Measurements from ENCODE around the gene SRP68. TPM values are rescaled to one million over a fixed set of nuclear protein-coding genes. Genes with fewer than 3 reads are reported as not detected.
"Not testable (repeated sequence)": the region's sequence is repeated elsewhere in the genome, so short reads cannot be mapped to it uniquely, and the experiment has no call there.

Gene SRP68
- total and polyA plus RNA-seq, 5 experiments from 2014 or later: 53.3 to 80.5 (median 79.1) TPM

- Mint-ChIP-seq H3K4me3 (no peak overlapping the region), H3K36me3 (peaks cover 0 to 22% (median 7%) of the 10 kb centered on the region in 3 donors), H3K27me3 (peaks cover 1 to 14% (median 10%) of the 10 kb centered on the region in 5 donors), H3K4me1 (peaks cover 17 to 47% (median 39%) of the 10 kb centered on the region in 4 donors), H3K9me3 (peaks cover 0 to 2% (median 0%) of the 10 kb centered on the region in 9 donors), H3K27ac (peak overlapping the region; percentile 21 to 87 (median 68))
- no peak for ATAC-seq
- no peak for DNase-seq
- POLR2A ChIA-PET: interaction anchor here (1.0 to 3.2 kb wide), 10 partner anchors 11 to 199 kb away, joined by 3 to 15 read pairs (median 4); partner anchors contain the start of gene EXOC7
These were observed 8.5 kb upstream of the SRP68 start for GRCh38 chr17:76080768-76081287.

- DNase-seq: no peak
- ATAC-seq: peak; percentile 17 to 24
- Mint-ChIP-seq H3K27me3 (peaks cover 4 to 20% (median 13%) of the 10 kb centered on the region in 5 donors), H3K9me3 (peaks cover 0 to 2% (median 0%) of the 10 kb centered on the region in 9 donors), H3K4me1 (peaks cover 19 to 53% (median 46%) of the 10 kb centered on the region in 4 donors), H3K36me3 (peaks cover 0 to 16% (median 7%) of the 10 kb centered on the region in 3 donors), H3K27ac (peak overlapping the region; percentile 27 to 87 (median 68)), H3K4me3 (peak overlapping the region in 2 of 10 donors; percentile 19 to 40)
- POLR2A ChIA-PET: interaction anchor here (0.6 to 3.2 kb wide), 14 partner anchors 11 to 1262 kb away, joined by 3 to 15 read pairs (median 4); partner anchors contain the start of gene EXOC7
These were observed 7.8 kb upstream of the SRP68 start for GRCh38 chr17:76079956-76080767.

- peak overlapping the region in 4 of 10 donors; percentile 7 to 40 (median 16) for H3K4me3 Mint-ChIP-seq
- H3K4me1 Mint-ChIP-seq: peaks cover 23 to 58% (median 51%) of the 10 kb centered on the region in 4 donors
- POLR2A ChIA-PET: interaction anchor here (0.6 to 3.2 kb wide), 11 partner anchors 12 to 1262 kb away, joined by 3 to 15 read pairs (median 4); partner anchors contain the start of gene EXOC7
- no peak for DNase-seq
- H3K27me3 Mint-ChIP-seq: peaks cover 8 to 26% (median 17%) of the 10 kb centered on the region in 5 donors
- ATAC-seq: no peak
- peak overlapping the region in 5 of 10 donors; percentile 52 to 71 (median 57) for H3K27ac Mint-ChIP-seq
- H3K36me3 Mint-ChIP-seq: peaks cover 0 to 13% (median 3%) of the 10 kb centered on the region in 3 donors
- H3K9me3 Mint-ChIP-seq: peaks cover 0 to 3% (median 0%) of the 10 kb centered on the region in 9 donors
These were observed 7.2 kb upstream of the SRP68 start for GRCh38 chr17:76079535-76079955.

- H3K27ac Mint-ChIP-seq: peak within 1 kb of the TSS in 9 of 10 donors; percentile 57 to 84 (median 71)
- peaks cover 23 to 59% (median 51%) of the 10 kb centered on the region in 4 donors for H3K4me1 Mint-ChIP-seq
- POLR2A ChIA-PET: interaction anchor here (0.6 to 3.2 kb wide), 10 partner anchors 13 to 1263 kb away, joined by 3 to 15 read pairs (median 6); partner anchors contain the start of gene EXOC7
- peaks cover 0 to 3% (median 0%) of the 10 kb centered on the region in 9 donors for H3K9me3 Mint-ChIP-seq
- ATAC-seq (no peak), DNase-seq (no peak)
- H3K4me3 Mint-ChIP-seq: peak within 1 kb of the TSS in 8 of 10 donors; percentile 7 to 64 (median 27)
- H3K27me3 Mint-ChIP-seq: peaks cover 8 to 28% (median 17%) of the 10 kb centered on the region in 5 donors
- peaks cover 0 to 8% (median 0%) of the 10 kb centered on the region in 3 donors for H3K36me3 Mint-ChIP-seq
These were observed 6.7 kb upstream of the SRP68 start, which contains the start of gene ZACN for GRCh38 chr17:76078860-76079534. ZACN (plus strand) TSS chr17:76079182; CDS start chr17:76079265, 83 bp downstream.

GRCh38 chr17:76078370-76078769, 6.1 kb upstream of the SRP68 start:
- H3K27me3 Mint-ChIP-seq: peaks cover 10 to 32% (median 20%) of the 10 kb centered on the region in 5 donors
- POLR2A ChIA-PET: interaction anchor here (0.6 to 3.2 kb wide), 7 partner anchors 11 to 193 kb away, joined by 3 to 15 read pairs (median 4); partner anchors contain the start of gene EXOC7
- H3K27ac Mint-ChIP-seq: peak overlapping the region in 7 of 10 donors; percentile 37 to 81 (median 65)
- H3K4me3 Mint-ChIP-seq: peak overlapping the region in 6 of 10 donors; percentile 15 to 64 (median 35)
- ATAC-seq, DNase-seq, H3K36me3 Mint-ChIP-seq, H3K9me3 Mint-ChIP-seq: not testable (repeated sequence)
- peaks cover 23 to 61% (median 52%) of the 10 kb centered on the region in 4 donors for H3K4me1 Mint-ChIP-seq

- Mint-ChIP-seq H3K9me3 (peaks cover 0 to 3% (median 0%) of the 10 kb centered on the region in 9 donors), H3K4me3 (peak overlapping the region in 8 of 10 donors; percentile 85 to 94 (median 89)), H3K36me3 (peaks cover 0 to 4% (median 0%) of the 10 kb centered on the region in 3 donors), H3K27me3 (peaks cover 10 to 32% (median 20%) of the 10 kb centered on the region in 5 donors), H3K4me1 (peaks cover 23 to 65% (median 54%) of the 10 kb centered on the region in 4 donors), H3K27ac (peak overlapping the region in 9 of 10 donors; percentile 80 to 97 (median 85))
- POLR2A ChIA-PET: interaction anchor here (0.6 to 2.4 kb wide), 10 partner anchors 8 to 194 kb away, joined by 3 to 11 read pairs (median 4); partner anchors contain the start of gene EXOC7
- DNase-seq (no peak), ATAC-seq (no peak)
These were observed 5.3 kb upstream of the SRP68 start for GRCh38 chr17:76077584-76078110.

GRCh38 chr17:76076765-76077583, 4.7 kb upstream of the SRP68 start:
- Mint-ChIP-seq H3K9me3 (peaks cover 0 to 3% (median 0%) of the 10 kb centered on the region in 9 donors), H3K4me1 (peaks cover 23 to 65% (median 54%) of the 10 kb centered on the region in 4 donors), H3K27me3 (peaks cover 10 to 32% (median 20%) of the 10 kb centered on the region in 5 donors), H3K4me3 (peak overlapping the region; percentile 75 to 94 (median 88)), H3K36me3 (peaks cover 0 to 4% (median 0%) of the 10 kb centered on the region in 3 donors), H3K27ac (peak overlapping the region in 9 of 10 donors; percentile 84 to 97 (median 91))
- peak; percentile 16 to 67 for ATAC-seq
- POLR2A ChIA-PET: interaction anchor here (0.5 to 2.4 kb wide), 10 partner anchors 8 to 292 kb away, joined by 3 to 8 read pairs (median 4); partner anchors contain the start of genes EXOC7 and UNK
- DNase-seq: peak in 9 of 10 donors; percentile 47 to 81 (median 69)

- H3K9me3 Mint-ChIP-seq: peaks cover 0 to 3% (median 0%) of the 10 kb centered on the region in 9 donors
- H3K4me1 Mint-ChIP-seq: peaks cover 28 to 70% (median 61%) of the 10 kb centered on the region in 4 donors
- POLR2A ChIA-PET: interaction anchor here (0.5 to 2.4 kb wide), 7 partner anchors 38 to 292 kb away, joined by 3 to 8 read pairs (median 4); partner anchors contain the start of gene UNK
- H3K36me3 Mint-ChIP-seq: peaks cover 0 to 4% (median 0%) of the 10 kb centered on the region in 3 donors
- H3K27me3 Mint-ChIP-seq: peaks cover 10 to 32% (median 20%) of the 10 kb centered on the region in 5 donors
- H3K27ac Mint-ChIP-seq: peak overlapping the region in 8 of 10 donors; percentile 84 to 97 (median 92)
- no peak for ATAC-seq
- DNase-seq: peak in 2 of 10 donors; percentile 12 to 28
- H3K4me3 Mint-ChIP-seq: peak overlapping the region; percentile 75 to 94 (median 89)
These were observed 3.9 kb upstream of the SRP68 start for GRCh38 chr17:76076146-76076764.

GRCh38 chr17:76075364-76076145, 3.2 kb upstream of the SRP68 start:
- POLR2A ChIA-PET: interaction anchor here (0.5 to 1.6 kb wide), 4 partner anchors 61 to 291 kb away, joined by 3 to 7 read pairs (median 4); partner anchors contain the start of gene UNK
- Mint-ChIP-seq H3K4me1 (peaks cover 29 to 72% (median 67%) of the 10 kb centered on the region in 4 donors), H3K27ac (peak overlapping the region in 9 of 10 donors; percentile 19 to 81 (median 53)), H3K36me3 (peaks cover 0 to 4% (median 0%) of the 10 kb centered on the region in 3 donors), H3K27me3 (peaks cover 10 to 32% (median 20%) of the 10 kb centered on the region in 5 donors), H3K4me3 (peak overlapping the region; percentile 75 to 94 (median 86)), H3K9me3 (peaks cover 0 to 3% (median 0%) of the 10 kb centered on the region in 9 donors)
- ATAC-seq (no peak), DNase-seq (no peak)
